GM12892 (cell line): Measurements from ENCODE around the gene LTB4R2.

Source experiments
- POLR2A ChIP-seq: IDR thresholded peaks from 2 replicates; pipeline ENCODE4 v1.6.1; 2011; ENCODE audit warnings: low read depth, low read length, control low read depth
- POLR2AphosphoS5 ChIP-seq: IDR thresholded peaks from 2 replicates; pipeline ENCODE4 v1.6.1; 2011; ENCODE audit warnings: low read depth, low read length, control low read depth

GRCh38 chr14:24343795-24344660 is 34.1 kb downstream of the LTB4R2 start:
- TF ChIP-seq POLR2AphosphoS5 (no peak), POLR2A (no peak)
